Heart left ventricle (tissue), 16 donors: ENCODE data around the gene SCFD2. TPM values are rescaled to one million over a fixed set of nuclear protein-coding genes. Genes with fewer than 3 reads are reported as not detected.

Source experiments
- ATAC-seq, 4 donors: fragments of 200-7000 bp; cut with Tn5 transposase; one replicate each; pipeline ENCODE4 v1.9.1; 2020 to 2022; ENCODE audit warnings: moderate library complexity in 4 of 4, mild to moderate bottlenecking in 3 of 4, moderate number of reproducible peaks in 1 of 4
- DNase-seq, 5 donors: peaks; one replicate each; pipeline ENCODE4 v3.0.0-alpha.2; 2020
- H3K27ac ChIP-seq, 12 donors: fragments of 200-600 bp; sonication (generic) in 4 of 12; one replicate each; pipeline versions ENCODE4 v1.5.0 to v1.8.0; 2016 to 2022; ENCODE audit warnings: mild to moderate bottlenecking in 2 of 12
- H3K27me3 ChIP-seq, 9 donors: fragments of 200-600 bp; sonication (generic) in 2 of 9; one replicate each; pipeline versions ENCODE4 v1.5.1 to v1.8.0; 2016 to 2022; ENCODE audit warnings: mild to moderate bottlenecking in 3 of 9
- H3K36me3 ChIP-seq, 9 donors: fragments of 200-600 bp; sonication (generic) in 2 of 9; one replicate each; pipeline versions ENCODE4 v1.5.0 to v1.8.0; 2018 to 2022; ENCODE audit warnings: mild to moderate bottlenecking in 2 of 9
- H3K4me1 ChIP-seq, 12 donors: fragments of 200-600 bp; sonication (generic) in 4 of 12; one replicate each; pipeline versions ENCODE4 v1.5.0 to v1.8.0; 2016 to 2022; ENCODE audit warnings: mild to moderate bottlenecking in 3 of 12
- H3K4me3 ChIP-seq, 12 donors: fragments of 200-600 bp; sonication (generic) in 4 of 12; one replicate each; pipeline versions ENCODE4 v1.5.0 to v1.8.0; 2017 to 2022; ENCODE audit warnings: mild to moderate bottlenecking in 9 of 12, moderate library complexity in 4 of 12
- H3K9me3 ChIP-seq, 12 donors: fragments of 200-600 bp; sonication (generic) in 4 of 12; one replicate each; pipeline versions ENCODE4 v1.5.0 to v1.8.0; 2016 to 2022; ENCODE audit warnings: mild to moderate bottlenecking in 1 of 12
- POLR2A ChIP-seq, 2 donors: fragments of 450-650 bp; IDR thresholded peaks; one replicate each; pipeline ENCODE4 v1.6.1; 2017; ENCODE audit warnings: antibody characterized with exemption in 2 of 2, mild to moderate bottlenecking in 2 of 2, moderate library complexity in 2 of 2
- WGBS, 4 donors: extraction: QIAGEN DNeasy Blood & Tissue Kit in 2 of 4; methylation state at CpG; one replicate each; pipeline versions ENCODE4 v1.1.5 to v1.1.7; 2013 to 2018; 5-methylcytosine and 5-hydroxymethylcytosine counted together
- intact Hi-C, 10 donors: fragments of 100-400 bp; cut with DNase I; formaldehyde crosslinking; loops; one replicate each; pipeline versions ENCODE4 v1.11.1 to v1.14.2; 2022
- polyA plus RNA-seq, 2 donors: library from polyadenylated mRNA; stranded (reverse); fragments of 200-250 nt; gene quantifications; one replicate each; pipeline ENCODE4 v1.2.3, GENCODE V29; 2013
- total RNA-seq, 9 donors: library from RNA; depleted of rRNA in 2 of 9; stranded (reverse); fragments of >200 nt in 2 of 9; fragmentation: NEBNext Ultra II Directional in 3 of 9; extraction: Animal tissue kit (Norgen Biotek cat#: 25700) in 3 of 9; gene quantifications; one replicate each; pipeline versions ENCODE4 v1.1.0 to v1.2.4, GENCODE V29; 2016 to 2023
- TF ChIP-seq, protein P1 (sequence below), 12 donors: fragments of 200-600 bp; sonication (generic) in 4 of 12; IDR thresholded peaks; one replicate each; pipeline versions ENCODE4 v1.5.0 to v1.8.0; 2018 to 2022; ENCODE audit warnings: antibody characterized with exemption in 12 of 12, mild to moderate bottlenecking in 5 of 12
- donor health status: ischemic (EF 13 %, LVEDD 7.1; RV severe dilation, severe dysfunction).
- donor health status: healthy with polysubstance abuse.
- donor health status: DM: no; HTN: yes; CAD: no.
- donor health status: DM: no; HTN: no; CAD: no.
- donor health status: ischemic (EF 25% LVEDD 6.9; RV normal size, moderate dysfunction).
- donor health status: ischemic (EF 25% LVEDD 5.7; RV mildly dilated, moderate dysfunction).
- donor health status: healthy.
- donor health status: DM: yes; HTN: yes; CAD: no.
- donor health status: ischemic (EF 35%, LVEDD 5.7; RV mildly dilated, moderate dysfunction).
- donor health status: nonischemic (EF 11% LVEDD 7.7; RV severe dilation, severe dysfunction).
- donor health status: DM: yes; HTN: yes; CAD: no.
- donor health status: PGD.
- donor health status: ischemic (EF 29% LVEDD 5.4; RV normal size, mild dysfunction).
- donor health status: nonischemic (EF 23%, LVEDD 6.1; RV moderate dilation, normal function).

SCFD2 gene
- total and polyA plus RNA-seq, 11 donors, result 3.7 to 14.0 (median 9.8) TPM

GRCh38 chr4:52979821-52980590, 385.9 kb downstream of the SCFD2 start:
- DNase-seq, result no peak
- TF ChIP-seq, protein P1, sequence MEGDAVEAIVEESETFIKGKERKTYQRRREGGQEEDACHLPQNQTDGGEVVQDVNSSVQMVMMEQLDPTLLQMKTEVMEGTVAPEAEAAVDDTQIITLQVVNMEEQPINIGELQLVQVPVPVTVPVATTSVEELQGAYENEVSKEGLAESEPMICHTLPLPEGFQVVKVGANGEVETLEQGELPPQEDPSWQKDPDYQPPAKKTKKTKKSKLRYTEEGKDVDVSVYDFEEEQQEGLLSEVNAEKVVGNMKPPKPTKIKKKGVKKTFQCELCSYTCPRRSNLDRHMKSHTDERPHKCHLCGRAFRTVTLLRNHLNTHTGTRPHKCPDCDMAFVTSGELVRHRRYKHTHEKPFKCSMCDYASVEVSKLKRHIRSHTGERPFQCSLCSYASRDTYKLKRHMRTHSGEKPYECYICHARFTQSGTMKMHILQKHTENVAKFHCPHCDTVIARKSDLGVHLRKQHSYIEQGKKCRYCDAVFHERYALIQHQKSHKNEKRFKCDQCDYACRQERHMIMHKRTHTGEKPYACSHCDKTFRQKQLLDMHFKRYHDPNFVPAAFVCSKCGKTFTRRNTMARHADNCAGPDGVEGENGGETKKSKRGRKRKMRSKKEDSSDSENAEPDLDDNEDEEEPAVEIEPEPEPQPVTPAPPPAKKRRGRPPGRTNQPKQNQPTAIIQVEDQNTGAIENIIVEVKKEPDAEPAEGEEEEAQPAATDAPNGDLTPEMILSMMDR (IDR thresholded peaks at IDR 0.05), result no peak
- no peak for TF ChIP-seq POLR2A (IDR thresholded peaks at IDR 0.05)
- no peak for ATAC-seq
- Histone ChIP-seq H3K36me3 (no peaks in the 10 kb centered on the region), H3K27ac (no peak overlapping the region), H3K27me3 (no peaks in the 10 kb centered on the region), H3K4me3 (no peak overlapping the region), H3K4me1 (peaks cover 0 to 27% (median 13%) of the 10 kb centered on the region in 12 donors), H3K9me3 (peaks cover 0 to 8% (median 0%) of the 10 kb centered on the region in 12 donors)
- intact Hi-C loops, result loop anchor here (5.0 to 10.0 kb wide), 14 partner anchors 68 to 875 kb away; partner anchors contain the start of gene USP46 (in 1 of the 10)
- 90 to 97% (median 94%) methylated on average over 3 of the region's 3 CpGs for WGBS, 4 donors

- H3K27ac ChIP-seq, result no peak overlapping the region
- intact Hi-C loops, result no loop called here
- no peaks in the 10 kb centered on the region for H3K36me3 ChIP-seq
- no peak overlapping the region for H3K4me3 ChIP-seq
- peaks cover 0 to 8% (median 0%) of the 10 kb centered on the region in 12 donors for H3K9me3 ChIP-seq
- TF ChIP-seq, protein P1 (IDR thresholded peaks at IDR 0.05), result no peak
- no peak for TF ChIP-seq POLR2A (IDR thresholded peaks at IDR 0.05)
- ATAC-seq (no peak), DNase-seq (no peak)
- WGBS, 4 donors, result 76 to 96% (median 89%) methylated on average over 1 of the region's 1 CpG
- peaks cover 0 to 22% (median 11%) of the 10 kb centered on the region in 12 donors for H3K4me1 ChIP-seq
- H3K27me3 ChIP-seq, result no peaks in the 10 kb centered on the region
These were observed 386.8 kb downstream of the SCFD2 start for GRCh38 chr4:52979020-52979419.

GRCh38 chr4:52977252-52977651, 388.6 kb downstream of the SCFD2 start:
- Histone ChIP-seq H3K9me3 (peaks cover 0 to 8% (median 0%) of the 10 kb centered on the region in 12 donors), H3K4me1 (peaks cover 0 to 7% (median 3%) of the 10 kb centered on the region in 12 donors), H3K4me3 (no peak overlapping the region), H3K36me3 (no peaks in the 10 kb centered on the region), H3K27ac (no peak overlapping the region), H3K27me3 (no peaks in the 10 kb centered on the region)
- intact Hi-C loops, result no loop called here
- WGBS, 4 donors, result 54 to 78% (median 61%) methylated on average over 1 of the region's 1 CpG
- TF ChIP-seq, protein P1 (IDR thresholded peaks at IDR 0.05), result no peak
- TF ChIP-seq POLR2A (IDR thresholded peaks at IDR 0.05), result no peak
- DNase-seq (no peak), ATAC-seq (no peak)

DNA sequence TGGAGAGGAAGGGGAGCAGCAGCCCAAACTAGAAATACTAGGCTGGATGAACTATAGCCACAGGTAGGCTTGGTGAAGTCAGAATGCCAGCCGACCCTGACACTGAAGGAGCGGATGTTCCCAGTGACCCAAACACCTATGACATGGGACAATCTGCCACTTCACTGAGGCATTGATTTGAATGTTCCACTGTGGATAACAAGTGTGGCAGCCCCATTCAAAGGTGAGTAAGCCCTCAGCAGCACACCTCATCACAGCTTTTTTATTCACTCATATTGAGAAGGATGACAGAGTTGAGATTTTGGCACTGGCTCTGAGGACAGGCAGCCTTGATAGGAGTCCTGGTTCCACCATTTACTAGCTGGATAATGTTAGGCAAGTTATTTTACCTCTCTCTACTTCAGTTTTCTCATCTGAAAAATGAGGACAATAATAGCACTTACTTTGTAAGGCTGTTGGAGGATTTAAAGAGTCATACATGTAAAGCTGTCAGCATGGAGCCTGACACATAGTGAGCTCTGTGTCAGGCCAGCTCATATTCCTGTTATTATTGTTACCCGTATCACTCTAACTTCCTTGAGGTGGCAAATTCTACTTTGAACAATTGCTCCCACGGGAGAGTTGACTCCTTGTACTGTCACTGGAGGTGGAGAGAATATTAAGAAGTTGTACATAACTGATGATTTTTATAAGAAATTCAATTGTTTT, 389.2 kb downstream of the SCFD2 start:
- intact Hi-C loops, result no loop called here
- Histone ChIP-seq H3K4me1 (peaks cover 0 to 7% (median 3%) of the 10 kb centered on the region in 12 donors), H3K27ac (no peak overlapping the region), H3K27me3 (no peaks in the 10 kb centered on the region), H3K9me3 (peaks cover 0 to 8% (median 0%) of the 10 kb centered on the region in 12 donors), H3K4me3 (no peak overlapping the region), H3K36me3 (no peaks in the 10 kb centered on the region)
- TF ChIP-seq POLR2A (IDR thresholded peaks at IDR 0.05), result no peak
- TF ChIP-seq, protein P1 (IDR thresholded peaks at IDR 0.05), result no peak
- ATAC-seq (no peak), DNase-seq (no peak)
- WGBS, 4 donors, result 76 to 81% (median 79%) methylated on average over 4 of the region's 4 CpGs
